Naive thymus-derived CD4-positive, alpha-beta T cell (primary cell): ENCODE measurements around the gene FOXP4. TPM values are rescaled to one million over a fixed set of nuclear protein-coding genes. Genes with fewer than 3 reads are reported as not detected.

ENCODE experiments used
- ATAC-seq: fragments of 150-1000 bp; cut with Tn5 transposase; 2 replicates; pipeline ENCODE4 v1.10.0; 2021; ENCODE audit warnings: mild to moderate bottlenecking, moderate library complexity
- CTCF ChIA-PET: fragments of 350-600 bp; sonication (Branson Sonifier 250); formaldehyde crosslinking; loops from one replicate; lab custom pipeline; 2021; ENCODE audit warnings: antibody characterized with exemption; lab: Charles Lee
- POLR2A ChIA-PET: fragments of 350-600 bp; sonication (Branson Sonifier 250); formaldehyde crosslinking; loops from one replicate; lab custom pipeline; 2021; ENCODE audit warnings: antibody characterized with exemption, inconsistent platforms; lab: Charles Lee
- DNase-seq, 9 donors: peaks; one replicate each; pipeline versions ENCODE4 v3.0.0 to v3.0.0-alpha.2; 2020 to 2022; ENCODE audit warnings: mixed read lengths in 1 of 9
- H3K27ac ChIP-seq: one replicate; pipeline ENCODE4 v1.7.0; 2013; ENCODE audit warnings: mild to moderate bottlenecking, low read depth, low read length, moderate library complexity
- H3K27me3 ChIP-seq, 2 donors: one replicate each; pipeline ENCODE4 v1.7.0; 2013; ENCODE audit warnings: low read length in 2 of 2, mild to moderate bottlenecking in 2 of 2, moderate library complexity in 2 of 2; ENCODE audit not compliant: control insufficient read depth in 2 of 2, insufficient read depth in 2 of 2
- H3K36me3 ChIP-seq, 3 experiments: 1 replicate in 2 of 3; 2 replicates in 1 of 3; pipeline ENCODE4 v1.7.0; 2013; ENCODE audit warnings: low read length in 3 of 3, mild to moderate bottlenecking in 3 of 3, moderate library complexity in 1 of 3; ENCODE audit not compliant: insufficient read depth in 3 of 3, control insufficient read depth in 2 of 3
- H3K4me1 ChIP-seq, 2 donors: one replicate each; pipeline ENCODE4 v1.7.0; 2013; ENCODE audit warnings: low read length in 2 of 2, mild to moderate bottlenecking in 2 of 2, moderate library complexity in 1 of 2; ENCODE audit not compliant: control insufficient read depth in 2 of 2, insufficient read depth in 2 of 2
- H3K4me3 ChIP-seq: 2 replicates; pipeline ENCODE4 v1.7.0; 2013; ENCODE audit warnings: mild to moderate bottlenecking, low read length
- H3K9me3 ChIP-seq, 3 experiments: 1 replicate in 2 of 3; 2 replicates in 1 of 3; pipeline ENCODE4 v1.7.0; 2013; ENCODE audit warnings: low read length in 3 of 3; ENCODE audit not compliant: control insufficient read depth in 2 of 3
- H3K27ac Mint-ChIP-seq, 9 donors: one replicate each; pipeline ENCODE4 v1.8.0; 2020 to 2022; ENCODE audit warnings: mixed read lengths in 9 of 9, mild to moderate bottlenecking in 8 of 9, moderate library complexity in 5 of 9, inconsistent platforms in 2 of 9
- H3K27me3 Mint-ChIP-seq, 5 donors: one replicate each; pipeline ENCODE4 v1.8.0; 2021 to 2022; ENCODE audit warnings: mixed read lengths in 5 of 5, mild to moderate bottlenecking in 1 of 5
- H3K36me3 Mint-ChIP-seq, 5 donors: one replicate each; pipeline ENCODE4 v1.8.0; 2020 to 2022; ENCODE audit warnings: mixed read lengths in 5 of 5, mild to moderate bottlenecking in 3 of 5, inconsistent platforms in 1 of 5
- H3K4me1 Mint-ChIP-seq, 7 donors: one replicate each; pipeline ENCODE4 v1.8.0; 2020 to 2022; ENCODE audit warnings: mixed read lengths in 7 of 7, mild to moderate bottlenecking in 3 of 7, inconsistent platforms in 1 of 7
- H3K4me3 Mint-ChIP-seq, 10 donors: one replicate each; pipeline ENCODE4 v1.8.0; 2020 to 2022; ENCODE audit warnings: mild to moderate bottlenecking in 10 of 10, mixed read lengths in 10 of 10, moderate library complexity in 6 of 10, inconsistent platforms in 2 of 10
- H3K9me3 Mint-ChIP-seq, 11 donors: one replicate each; pipeline ENCODE4 v1.8.0; 2020 to 2022; ENCODE audit warnings: mixed read lengths in 11 of 11, mild to moderate bottlenecking in 4 of 11, inconsistent platforms in 1 of 11, moderate library complexity in 1 of 11
- intact Hi-C, 2 donors: fragments of 100-400 bp; cut with micrococcal nuclease; formaldehyde crosslinking; loops; one replicate each; pipeline ENCODE4 v1.15.1; 2023
- polyA plus RNA-seq, 2 donors: library from polyadenylated mRNA; unstranded; fragments of 300-500 nt; fragmentation: Illumina TruSeq; gene quantifications; one replicate each; pipeline ENCODE4 v1.2.3, GENCODE V29; 2021
- total RNA-seq, 6 experiments: library from RNA in 5 of 6; stranded (reverse) in 5 of 6; gene quantifications; 1 replicate in 5 of 6; 2 replicates in 1 of 6; pipeline ENCODE4 v1.2.3 and lab custom pipeline; 2021 to 2026

The FOXP4 gene
- total and polyA plus RNA-seq, 7 experiments from 2014 or later, result 0.07 to 7.6 (median 4.4) TPM

DNA sequence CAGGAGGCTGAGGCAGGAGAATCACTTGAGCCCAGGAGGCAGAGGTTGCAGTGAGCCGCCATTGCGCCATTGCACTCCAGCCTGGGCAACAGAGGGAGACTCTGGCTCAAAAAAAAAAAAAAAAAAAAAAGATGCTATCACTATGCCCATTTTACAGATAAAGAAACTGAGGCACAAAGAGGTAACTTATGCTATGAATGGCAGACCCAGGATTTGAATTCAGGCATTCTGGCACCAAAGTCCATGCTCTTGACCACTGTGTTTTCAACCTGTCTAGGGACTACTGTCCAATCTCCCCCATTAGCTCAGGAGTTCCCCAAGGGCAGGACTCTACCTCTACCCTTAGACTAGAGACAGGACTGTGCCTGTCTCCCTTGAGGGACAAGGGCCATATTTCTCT lies 82.9 kb downstream of the FOXP4 start:
- Mint-ChIP-seq H3K27ac (no peak overlapping the region), H3K9me3 (peaks cover 0 to 17% (median 10%) of the 10 kb centered on the region in 11 donors), H3K27me3 (peaks cover 5 to 25% (median 8%) of the 10 kb centered on the region in 5 donors), H3K4me1 (peaks cover 10 to 17% (median 12%) of the 10 kb centered on the region in 7 donors), H3K36me3 (peaks cover 0 to 9% (median 0%) of the 10 kb centered on the region in 5 donors), H3K4me3 (no peak overlapping the region)
- H3K4me3 ChIP-seq, result no peak overlapping the region
- no peaks in the 10 kb centered on the region for H3K27me3 ChIP-seq
- no peak overlapping the region for H3K27ac ChIP-seq
- intact Hi-C loops, result no loop called here
- CTCF ChIA-PET, result no interaction called here
- POLR2A ChIA-PET, result no interaction called here
- H3K36me3 ChIP-seq, result no peaks in the 10 kb centered on the region
- DNase-seq (no peak), ATAC-seq (no peak)
- H3K9me3 ChIP-seq, result no peaks in the 10 kb centered on the region
- H3K4me1 ChIP-seq, result peaks cover 0 to 13% of the 10 kb centered on the region in 2 donors

DNA sequence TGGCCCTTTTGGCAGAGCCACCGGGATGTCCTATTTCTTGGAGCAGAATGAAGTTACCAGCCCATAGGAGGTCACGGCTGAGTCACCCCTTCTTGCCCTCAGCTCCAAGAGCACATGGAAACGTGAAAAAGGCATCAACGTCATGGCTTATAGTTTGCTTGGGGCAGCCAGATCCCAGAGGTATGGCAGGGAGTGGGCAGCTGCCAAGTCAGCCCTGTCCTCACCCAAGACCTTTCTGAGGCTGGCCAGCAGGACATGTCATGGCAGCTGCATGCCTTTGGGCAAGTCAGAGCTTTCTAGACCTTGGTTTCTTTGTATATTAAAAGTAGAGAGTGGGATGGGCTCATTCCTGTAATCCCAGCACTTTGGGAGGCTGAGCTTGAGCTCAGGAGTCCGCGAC lies 83.9 kb downstream of the FOXP4 start:
- peaks cover 7 to 13% (median 8%) of the 10 kb centered on the region in 7 donors for H3K4me1 Mint-ChIP-seq
- peaks cover 7 to 33% (median 14%) of the 10 kb centered on the region in 5 donors for H3K27me3 Mint-ChIP-seq
- no peak overlapping the region for H3K27ac ChIP-seq
- no peaks in the 10 kb centered on the region for H3K36me3 ChIP-seq
- no peak for DNase-seq
- no peaks in the 10 kb centered on the region for H3K9me3 ChIP-seq
- no peak for ATAC-seq
- ChIA-PET POLR2A (no interaction called here), CTCF (interaction anchor here (0.7 kb wide), 1 partner anchor 1901 kb away, joined by 3 read pairs; no protein-coding TSS in a partner anchor)
- H3K27me3 ChIP-seq, result no peaks in the 10 kb centered on the region
- H3K27ac Mint-ChIP-seq, result no peak overlapping the region
- no peak overlapping the region for H3K4me3 Mint-ChIP-seq
- H3K36me3 Mint-ChIP-seq, result peaks cover 0 to 8% (median 0%) of the 10 kb centered on the region in 5 donors
- H3K9me3 Mint-ChIP-seq, result peaks cover 0 to 14% (median 7%) of the 10 kb centered on the region in 11 donors
- H3K4me1 ChIP-seq, result peaks cover 0 to 10% of the 10 kb centered on the region in 2 donors
- intact Hi-C loops, result no loop called here
- H3K4me3 ChIP-seq, result no peak overlapping the region

DNA sequence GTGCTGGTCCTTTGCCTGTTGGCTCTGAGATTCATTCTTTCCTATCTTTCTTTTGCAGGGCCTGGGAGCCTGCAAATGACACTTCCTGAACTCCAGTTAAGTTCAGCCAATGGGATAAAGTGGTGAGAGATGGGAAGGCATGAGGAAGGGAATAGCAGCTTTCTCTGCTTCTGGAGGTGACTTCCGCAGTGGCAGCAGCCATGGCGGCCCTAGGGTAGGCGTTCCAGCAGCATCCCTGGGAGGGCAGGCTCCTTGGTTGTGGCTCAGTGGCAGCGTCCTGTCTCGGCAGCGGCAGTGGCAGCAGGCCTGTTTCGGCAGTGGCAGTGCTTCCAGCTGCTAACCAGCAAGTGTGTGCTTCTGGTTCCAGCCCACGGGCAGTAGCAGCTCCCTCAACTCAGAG lies 84.8 kb downstream of the FOXP4 start:
- intact Hi-C loops, result no loop called here
- Histone ChIP-seq H3K27me3 (no peaks in the 10 kb centered on the region), H3K4me3 (no peak overlapping the region), H3K9me3 (no peaks in the 10 kb centered on the region), H3K36me3 (no peaks in the 10 kb centered on the region), H3K4me1 (peaks cover 0 to 1% of the 10 kb centered on the region in 2 donors), H3K27ac (no peak overlapping the region)
- Mint-ChIP-seq H3K27me3 (peaks cover 13 to 39% (median 20%) of the 10 kb centered on the region in 5 donors), H3K4me3 (no peak overlapping the region), H3K9me3 (peaks cover 0 to 6% (median 2%) of the 10 kb centered on the region in 11 donors), H3K36me3 (peaks cover 0 to 4% (median 0%) of the 10 kb centered on the region in 5 donors), H3K27ac (no peak overlapping the region), H3K4me1 (peaks cover 0 to 4% (median 0%) of the 10 kb centered on the region in 7 donors)
- no peak for DNase-seq
- ATAC-seq, result no peak
- CTCF ChIA-PET, result interaction anchor here (0.7 kb wide), 1 partner anchor 1902 kb away, joined by 3 read pairs; no protein-coding TSS in a partner anchor
- POLR2A ChIA-PET, result no interaction called here

DNA sequence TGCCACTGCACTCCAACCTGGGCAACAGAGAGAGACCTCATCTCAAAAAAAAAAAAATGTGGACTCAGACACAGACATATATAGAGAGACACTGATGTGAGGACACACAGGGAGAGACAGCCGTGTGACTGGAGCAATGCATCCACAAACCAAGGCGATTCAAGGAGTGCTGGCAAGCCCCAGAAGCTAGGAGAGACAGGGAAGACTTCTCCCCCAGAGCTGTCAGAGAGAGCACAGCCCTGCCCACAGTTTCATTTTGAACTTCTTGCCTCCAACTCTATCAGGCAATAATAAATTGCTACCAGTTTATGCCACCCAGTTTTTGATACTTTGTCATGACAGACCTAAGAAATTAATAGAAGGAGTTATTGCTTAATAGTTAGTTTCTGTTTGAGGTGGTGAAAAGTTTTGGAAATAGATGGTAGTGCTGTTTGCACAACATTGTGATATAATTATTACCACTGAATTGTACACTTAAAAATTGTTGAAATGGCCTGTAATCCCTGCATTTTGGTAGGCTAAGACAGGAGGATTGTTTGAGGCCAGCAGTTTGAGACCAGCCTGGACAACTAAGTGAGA lies 87.0 kb downstream of the FOXP4 start:
- H3K36me3 ChIP-seq, result no peaks in the 10 kb centered on the region
- peaks cover 0 to 10% (median 8%) of the 10 kb centered on the region in 7 donors for H3K4me1 Mint-ChIP-seq
- H3K27me3 Mint-ChIP-seq, result peaks cover 28 to 55% (median 33%) of the 10 kb centered on the region in 5 donors
- no peaks in the 10 kb centered on the region for H3K9me3 ChIP-seq
- intact Hi-C loops, result no loop called here
- H3K27me3 ChIP-seq, result peaks cover 0 to 6% of the 10 kb centered on the region in 2 donors
- peaks cover 0 to 4% (median 0%) of the 10 kb centered on the region in 11 donors for H3K9me3 Mint-ChIP-seq
- H3K27ac ChIP-seq, result no peak overlapping the region
- peaks cover 0 to 3% (median 0%) of the 10 kb centered on the region in 5 donors for H3K36me3 Mint-ChIP-seq
- no peak overlapping the region for H3K4me3 ChIP-seq
- ChIA-PET CTCF (no interaction called here), POLR2A (no interaction called here)
- DNase-seq (no peak), ATAC-seq (no peak)
- H3K4me3 Mint-ChIP-seq, result no peak overlapping the region
- peak overlapping the region in 1 of 9 donors; percentile 31 for H3K27ac Mint-ChIP-seq
- peaks cover 3 to 6% of the 10 kb centered on the region in 2 donors for H3K4me1 ChIP-seq

DNA sequence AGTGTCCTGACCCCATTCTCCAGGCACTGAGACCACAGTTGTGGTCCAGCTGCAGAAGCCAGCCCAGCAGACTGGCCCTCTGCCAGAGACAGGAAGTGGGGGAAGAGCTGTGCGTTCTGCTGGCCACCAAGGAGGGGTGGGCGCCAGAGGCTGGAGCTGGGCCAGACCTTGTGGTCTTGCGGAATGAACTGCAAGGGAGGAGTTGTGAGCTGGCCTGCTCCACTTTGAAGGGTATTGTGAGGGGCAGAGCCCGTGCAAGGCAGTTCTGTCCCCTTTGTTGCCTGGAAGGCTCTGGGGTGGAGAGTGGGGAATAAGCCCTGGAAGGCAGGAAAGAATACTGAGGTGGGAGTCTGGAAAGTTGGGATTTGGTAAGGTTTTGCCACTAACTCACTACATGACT lies 88.5 kb downstream of the FOXP4 start:
- peaks cover 0 to 3% (median 0%) of the 10 kb centered on the region in 5 donors for H3K36me3 Mint-ChIP-seq
- POLR2A ChIA-PET, result no interaction called here
- DNase-seq, result no peak
- no peak overlapping the region for H3K4me3 Mint-ChIP-seq
- H3K4me1 Mint-ChIP-seq, result peaks cover 0 to 12% (median 10%) of the 10 kb centered on the region in 7 donors
- H3K27me3 Mint-ChIP-seq, result peaks cover 35 to 66% (median 41%) of the 10 kb centered on the region in 5 donors
- no peak overlapping the region for H3K27ac ChIP-seq
- H3K4me1 ChIP-seq, result peaks cover 3 to 10% of the 10 kb centered on the region in 2 donors
- no peaks in the 10 kb centered on the region for H3K9me3 ChIP-seq
- intact Hi-C loops, result no loop called here
- H3K36me3 ChIP-seq, result no peaks in the 10 kb centered on the region
- H3K4me3 ChIP-seq, result no peak overlapping the region
- CTCF ChIA-PET, result no interaction called here
- H3K9me3 Mint-ChIP-seq, result peaks cover 0 to 2% (median 0%) of the 10 kb centered on the region in 11 donors
- H3K27me3 ChIP-seq, result peaks cover 0 to 7% of the 10 kb centered on the region in 2 donors
- no peak for ATAC-seq
- H3K27ac Mint-ChIP-seq, result no peak overlapping the region

DNA sequence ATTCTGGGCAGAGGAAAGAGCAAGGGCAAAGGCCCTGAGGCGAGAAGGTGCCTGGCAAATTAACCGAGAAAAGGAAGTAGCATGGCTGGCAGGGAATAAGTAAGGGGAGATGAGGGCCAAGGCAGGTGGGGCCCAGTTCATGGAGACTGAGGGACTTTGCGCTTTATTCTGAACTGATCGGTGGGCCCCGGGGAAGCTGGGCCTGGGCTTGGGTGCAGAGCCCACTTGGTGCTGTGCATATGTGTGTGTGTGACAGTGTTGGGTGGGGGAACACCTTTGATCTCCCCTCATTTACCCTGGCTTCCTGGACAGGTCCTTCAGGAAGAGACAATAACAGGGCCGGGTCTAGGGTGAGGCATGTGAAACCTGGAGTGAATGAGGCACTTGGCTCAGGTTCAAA lies 89.2 kb downstream of the FOXP4 start:
- Histone ChIP-seq H3K36me3 (no peaks in the 10 kb centered on the region), H3K4me3 (no peak overlapping the region), H3K27me3 (peaks cover 0 to 7% of the 10 kb centered on the region in 2 donors), H3K4me1 (peaks cover 3 to 10% of the 10 kb centered on the region in 2 donors), H3K27ac (no peak overlapping the region), H3K9me3 (no peaks in the 10 kb centered on the region)
- H3K27me3 Mint-ChIP-seq, result peaks cover 41 to 73% (median 48%) of the 10 kb centered on the region in 5 donors
- H3K9me3 Mint-ChIP-seq, result peaks cover 0 to 2% (median 0%) of the 10 kb centered on the region in 11 donors
- POLR2A ChIA-PET, result no interaction called here
- no peak for ATAC-seq
- CTCF ChIA-PET, result no interaction called here
- H3K36me3 Mint-ChIP-seq, result peaks cover 0 to 3% (median 0%) of the 10 kb centered on the region in 5 donors
- intact Hi-C loops, result no loop called here
- no peak overlapping the region for H3K27ac Mint-ChIP-seq
- peak overlapping the region in 1 of 10 donors; percentile 22 for H3K4me3 Mint-ChIP-seq
- DNase-seq, result no peak
- peaks cover 0 to 15% (median 10%) of the 10 kb centered on the region in 7 donors for H3K4me1 Mint-ChIP-seq
